ENCODE measurements around the gene MED14.

DNA sequence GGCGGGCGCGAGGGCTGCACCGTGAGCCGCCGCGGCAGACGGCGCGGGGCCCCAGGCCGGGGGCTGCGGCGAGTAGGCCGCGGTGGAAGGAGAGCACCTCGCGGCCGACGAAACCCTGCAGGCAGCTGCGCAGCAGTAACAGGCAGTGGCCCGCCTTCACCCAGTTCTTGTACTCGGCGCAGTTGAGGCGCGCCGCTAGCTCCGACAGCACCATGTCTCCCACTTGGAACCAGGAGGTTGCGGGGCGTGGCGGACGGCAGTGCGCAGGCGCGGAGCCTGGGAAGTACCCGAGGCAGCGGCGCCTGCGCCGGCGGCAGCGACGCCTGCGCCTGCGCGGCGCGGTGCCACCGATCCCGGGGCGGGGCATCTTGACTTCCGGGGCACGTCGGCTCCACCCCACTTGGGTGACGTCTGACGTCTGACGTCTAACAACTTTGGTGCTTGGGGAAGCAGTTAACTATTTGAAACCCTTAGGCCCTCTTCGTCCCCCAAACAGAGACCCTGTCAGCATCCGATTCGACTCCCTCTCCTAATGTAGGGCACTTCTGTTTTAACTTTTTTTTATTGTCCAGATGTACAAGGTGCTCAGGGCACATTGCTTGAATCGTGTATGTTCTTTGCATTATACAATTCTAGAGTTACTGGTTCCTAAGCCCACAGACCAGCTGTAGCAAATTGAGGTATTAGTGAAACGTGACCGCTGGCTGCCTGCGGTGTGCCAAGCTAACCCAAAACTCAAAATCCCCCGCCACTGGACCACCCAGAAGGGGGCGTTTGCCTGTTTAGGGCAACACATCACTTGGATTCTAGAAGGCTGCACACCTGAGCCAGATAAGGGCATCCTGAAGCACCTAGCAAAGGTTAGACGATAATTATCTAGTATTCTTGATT, 87.8 kb downstream of the MED14 start, which contains the start of gene CXorf38:
- TF ChIP-seq, protein P1, sequence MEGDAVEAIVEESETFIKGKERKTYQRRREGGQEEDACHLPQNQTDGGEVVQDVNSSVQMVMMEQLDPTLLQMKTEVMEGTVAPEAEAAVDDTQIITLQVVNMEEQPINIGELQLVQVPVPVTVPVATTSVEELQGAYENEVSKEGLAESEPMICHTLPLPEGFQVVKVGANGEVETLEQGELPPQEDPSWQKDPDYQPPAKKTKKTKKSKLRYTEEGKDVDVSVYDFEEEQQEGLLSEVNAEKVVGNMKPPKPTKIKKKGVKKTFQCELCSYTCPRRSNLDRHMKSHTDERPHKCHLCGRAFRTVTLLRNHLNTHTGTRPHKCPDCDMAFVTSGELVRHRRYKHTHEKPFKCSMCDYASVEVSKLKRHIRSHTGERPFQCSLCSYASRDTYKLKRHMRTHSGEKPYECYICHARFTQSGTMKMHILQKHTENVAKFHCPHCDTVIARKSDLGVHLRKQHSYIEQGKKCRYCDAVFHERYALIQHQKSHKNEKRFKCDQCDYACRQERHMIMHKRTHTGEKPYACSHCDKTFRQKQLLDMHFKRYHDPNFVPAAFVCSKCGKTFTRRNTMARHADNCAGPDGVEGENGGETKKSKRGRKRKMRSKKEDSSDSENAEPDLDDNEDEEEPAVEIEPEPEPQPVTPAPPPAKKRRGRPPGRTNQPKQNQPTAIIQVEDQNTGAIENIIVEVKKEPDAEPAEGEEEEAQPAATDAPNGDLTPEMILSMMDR (IDR thresholded peaks at IDR 0.05): no peak
- peak in 2 of 4 donors; percentile 46 to 87 for TF ChIP-seq POLR2A (IDR thresholded peaks at IDR 0.05)

Data from esophagus squamous epithelium (tissue), 4 donors.